Fibroblast of upper back skin (primary cell): Measurements from ENCODE around the gene SIGLEC7.

Experiments used
- DNase-seq: peaks from one replicate; pipeline ENCODE4 v3.0.0-alpha.2; 2013

SIGLEC7 gene

GRCh38 chr19:51173681-51174080 lies 31.6 kb downstream of the SIGLEC7 start:
- no peak for DNase-seq

DNA sequence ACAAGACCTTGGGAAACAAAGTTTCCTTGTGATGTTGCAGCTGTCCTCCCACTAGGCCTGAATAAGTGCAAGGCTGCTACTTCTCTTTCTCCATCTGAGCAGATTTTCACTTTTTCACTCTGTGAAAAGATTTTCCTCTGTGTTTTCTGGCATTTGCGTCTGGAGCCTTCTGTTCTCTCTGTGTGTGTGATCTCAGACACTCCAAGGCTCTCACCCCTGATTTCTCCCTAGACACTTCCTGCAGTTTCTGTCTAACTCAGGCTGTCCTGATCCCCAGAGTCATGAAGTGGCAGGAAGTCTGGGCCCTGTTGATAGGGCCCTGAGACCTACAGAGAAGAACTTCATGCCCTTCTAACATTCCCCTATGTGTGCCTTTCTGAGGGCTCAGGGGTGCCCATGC lies 37.2 kb downstream of the SIGLEC7 start:
- no peak for DNase-seq

GRCh38 chr19:51181377-51181912 lies 39.3 kb downstream of the SIGLEC7 start:
- DNase-seq = no peak

DNA sequence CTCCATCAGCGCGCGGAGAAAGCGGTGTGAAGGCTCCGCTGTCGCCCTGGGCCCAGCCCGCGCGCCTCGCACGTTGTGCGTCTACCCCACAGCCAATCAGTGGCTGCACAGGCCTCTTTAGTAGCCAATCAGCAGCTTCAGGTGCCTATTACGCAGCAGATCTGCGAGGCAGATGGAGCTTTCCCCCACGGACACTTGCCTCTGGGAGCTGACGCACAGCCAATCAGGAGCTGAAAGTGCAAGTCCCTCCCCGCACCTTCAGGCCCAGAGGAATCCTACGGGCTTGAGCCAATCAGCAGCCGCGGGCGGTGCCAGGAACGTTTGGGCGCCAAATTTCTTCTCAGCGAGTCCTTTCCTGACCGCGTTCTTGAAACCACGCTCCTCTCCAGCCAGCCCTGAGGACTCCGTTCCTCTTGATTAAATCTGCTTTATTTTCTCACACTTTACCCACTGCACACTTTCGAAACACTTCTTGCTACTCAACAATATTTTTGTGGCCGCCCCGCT lies 39.9 kb downstream of the SIGLEC7 start:
- no peak for DNase-seq

GRCh38 chr19:51183629-51184028 lies 41.5 kb downstream of the SIGLEC7 start:
- no peak for DNase-seq

DNA sequence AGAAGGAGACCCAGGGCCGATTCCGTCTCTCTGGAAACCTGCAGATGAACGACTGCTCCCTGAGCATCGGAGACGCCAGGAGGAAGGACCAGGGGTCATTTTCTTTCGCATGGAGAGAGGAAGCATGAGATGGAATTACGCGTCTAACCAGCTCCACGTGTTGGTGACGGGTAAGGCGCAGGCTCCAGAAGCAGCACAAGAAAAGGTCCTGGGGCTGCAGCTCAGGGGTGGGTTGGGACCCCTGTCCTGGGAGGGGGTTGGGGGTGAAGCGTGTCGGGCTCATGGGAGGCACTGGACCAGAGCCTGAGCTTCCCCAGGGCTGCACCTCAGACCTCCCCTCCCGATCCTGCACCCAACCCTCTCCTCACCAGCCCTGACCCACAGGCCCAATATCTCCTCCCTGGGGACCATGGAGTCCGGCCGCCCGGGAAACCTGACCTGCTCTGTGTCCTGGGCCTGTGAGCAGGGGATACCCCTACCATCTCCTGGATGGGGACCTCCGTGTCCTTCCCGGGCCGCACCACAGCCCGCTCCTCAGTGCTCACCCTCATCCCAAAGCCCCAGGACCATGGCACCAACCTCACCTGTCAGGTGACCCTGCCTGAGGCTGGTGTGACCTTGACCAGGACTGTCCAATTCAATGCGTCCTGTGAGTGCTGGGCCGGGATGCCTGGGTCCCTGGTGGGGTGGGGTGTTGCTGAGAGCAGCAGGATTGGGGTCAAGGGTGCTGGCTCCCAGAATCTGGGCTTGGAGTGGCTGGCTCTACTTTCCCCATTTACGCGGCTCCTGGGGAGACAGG lies 43.2 kb downstream of the SIGLEC7 start:
- DNase-seq = no peak

DNA sequence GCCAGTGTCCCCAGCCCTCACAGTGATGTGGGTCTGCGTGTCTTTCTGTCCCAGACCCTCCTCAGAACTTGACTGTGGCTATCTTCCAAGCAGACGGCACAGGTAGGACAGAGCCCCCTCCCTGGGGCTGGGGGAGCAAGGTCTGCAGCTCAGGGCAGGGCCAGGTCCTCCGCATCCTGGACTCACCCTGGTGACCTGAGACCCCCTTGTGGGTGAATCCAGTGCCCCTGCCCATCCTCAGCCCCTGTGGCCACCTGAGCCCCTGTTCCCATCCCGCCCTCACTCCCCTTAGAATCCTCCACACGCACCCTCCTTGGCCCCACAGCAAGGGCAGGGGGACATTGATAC lies 43.7 kb downstream of the SIGLEC7 start:
- no peak for DNase-seq

DNA sequence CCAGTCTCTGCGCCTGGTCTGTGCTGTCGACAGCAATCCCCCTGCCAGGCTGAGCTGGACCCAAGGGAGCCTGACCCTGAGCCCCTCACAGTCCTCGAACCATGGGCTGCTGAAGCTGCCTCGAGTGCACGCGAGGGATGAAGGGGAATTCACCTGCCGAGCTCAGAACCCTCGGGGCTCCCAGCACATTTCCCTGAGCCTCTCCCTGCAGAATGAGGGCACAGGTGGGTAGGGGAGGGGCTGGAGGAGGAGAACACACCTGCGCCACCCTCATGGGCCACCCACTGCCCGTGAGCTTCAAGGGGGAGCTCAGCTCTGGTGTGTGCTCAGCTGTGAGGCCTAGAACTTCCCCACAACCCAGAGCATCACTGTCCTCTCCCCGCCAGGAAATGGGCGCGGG lies 44.2 kb downstream of the SIGLEC7 start:
- DNase-seq = no peak

- no peak for DNase-seq
Measured at GRCh38 chr19:51187395-51188226, 45.5 kb downstream of the SIGLEC7 start.

- DNase-seq = no peak
Measured at GRCh38 chr19:51188227-51188559, 46.1 kb downstream of the SIGLEC7 start.

- no peak for DNase-seq
Measured at GRCh38 chr19:51192689-51193088, 50.6 kb downstream of the SIGLEC7 start.

DNA sequence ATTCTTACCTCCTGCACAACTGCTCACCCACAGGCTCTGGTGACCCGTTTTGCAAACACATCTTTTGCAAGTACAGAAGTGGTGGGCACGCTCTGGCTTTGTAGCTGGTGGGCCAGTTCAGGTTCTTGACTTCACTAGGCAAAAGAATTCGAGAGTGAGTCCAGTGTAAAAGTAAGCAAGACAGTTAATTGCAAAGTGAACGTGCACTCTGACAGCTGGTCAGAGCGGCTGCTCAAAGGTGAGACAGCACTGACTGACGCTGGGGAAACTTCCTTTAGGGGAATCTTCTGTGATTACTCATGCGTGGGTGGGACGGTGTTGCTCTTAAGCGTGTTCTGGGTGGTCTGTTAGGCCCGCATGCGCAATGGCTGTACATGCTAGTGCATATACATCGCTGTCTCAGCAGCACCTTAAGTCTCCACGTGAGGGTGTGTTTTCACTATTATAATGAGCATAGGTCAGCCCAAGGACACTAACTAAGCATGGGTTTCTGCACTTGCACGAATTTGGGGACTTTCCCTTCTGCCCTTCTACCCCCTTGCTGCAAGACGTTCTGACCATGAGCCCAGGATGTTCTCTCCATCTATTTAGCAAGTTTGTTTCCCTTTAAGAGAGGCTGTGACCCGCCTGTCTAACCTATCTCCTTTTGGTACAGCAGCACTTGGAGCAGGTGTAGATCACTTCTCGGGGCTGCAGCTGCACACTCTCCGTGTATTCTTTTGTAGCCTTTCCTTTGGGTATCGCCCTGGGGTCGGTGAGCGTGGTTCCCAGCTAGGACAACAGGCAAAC lies 52.6 kb downstream of the SIGLEC7 start:
- no peak for DNase-seq

- no peak for DNase-seq
Measured at GRCh38 chr19:51195316-51195586, 53.1 kb downstream of the SIGLEC7 start.

- DNase-seq = no peak
Measured at GRCh38 chr19:51195616-51196015, 53.5 kb downstream of the SIGLEC7 start.

DNA sequence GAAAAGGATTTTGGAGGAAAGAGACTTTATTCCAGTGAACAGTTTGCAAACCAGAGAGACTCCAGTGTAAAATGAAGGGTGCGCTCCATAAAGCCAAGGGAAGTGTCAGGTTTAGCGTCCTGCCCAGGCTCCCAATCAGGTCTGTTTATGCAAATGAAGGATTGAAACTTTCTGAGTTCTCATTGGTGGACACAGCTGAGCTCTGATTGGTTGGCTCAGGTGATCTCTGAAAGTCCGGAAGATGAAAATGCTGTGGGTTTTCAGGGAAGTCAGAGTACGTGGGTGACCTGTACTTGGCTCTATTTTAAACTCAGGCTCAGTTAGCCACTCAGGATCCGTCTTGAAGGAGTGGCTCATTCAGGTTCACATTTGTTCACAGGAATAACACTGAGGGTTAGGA lies 54.1 kb downstream of the SIGLEC7 start:
- no peak for DNase-seq

- DNase-seq = no peak
Measured at GRCh38 chr19:51198641-51199040, 56.5 kb downstream of the SIGLEC7 start.

GRCh38 chr19:51200071-51200666 lies 58.1 kb downstream of the SIGLEC7 start:
- no peak for DNase-seq

DNA sequence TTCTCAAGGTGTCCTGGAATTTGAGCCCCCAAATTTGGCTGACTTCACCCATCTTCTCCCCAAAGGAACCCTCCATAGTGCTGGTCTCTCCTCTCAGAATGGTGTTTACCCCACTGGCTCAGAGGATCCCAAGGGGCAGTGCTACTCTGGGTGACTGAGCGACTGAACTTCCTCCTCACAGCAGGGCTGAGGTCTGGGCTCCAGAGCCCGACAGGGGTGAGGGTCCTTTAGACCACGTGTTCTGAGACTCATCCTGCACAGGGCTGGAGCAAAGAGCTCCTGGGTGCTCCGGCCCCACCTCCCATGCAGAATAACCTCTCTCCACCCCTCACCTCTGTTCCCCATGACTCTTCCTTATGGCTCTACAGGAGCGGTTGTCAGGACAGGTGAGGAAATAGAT lies 59.6 kb downstream of the SIGLEC7 start:
- no peak for DNase-seq
